GM18868 (cell line): ENCODE measurements around the gene HEBP1.
"Not testable (repeated sequence)": the region's sequence is repeated elsewhere in the genome, so short reads cannot be mapped to it uniquely, and the experiment has no call there.

Experiments
- ATAC-seq: cut with Tn5 transposase; IDR thresholded peaks from one replicate; pipeline ENCODE4 v1.9.1; 2021; ENCODE audit warnings: mild to moderate bottlenecking, moderate library complexity; ENCODE audit not compliant: unreplicated experiment

The HEBP1 gene

GRCh38 chr12:12999959-13000615, at the start of gene HEBP1:
Gene HEBP1, minus strand, starts transcription at chr12:13000265. Its CDS starts 151 bp downstream, at chr12:13000114.
- peak; percentile 85 for ATAC-seq

GRCh38 chr12:13049816-13050215, 49.8 kb upstream of the HEBP1 start:
- ATAC-seq = no peak

- ATAC-seq = no peak
These were observed 46.9 kb upstream of the HEBP1 start for GRCh38 chr12:13046964-13047363.

GRCh38 chr12:13045816-13046215, 45.8 kb upstream of the HEBP1 start:
- ATAC-seq = no peak

GRCh38 chr12:13044906-13045299, 44.8 kb upstream of the HEBP1 start:
- ATAC-seq = no peak

- peak; percentile 87 for ATAC-seq
These were observed 44.2 kb upstream of the HEBP1 start, which contains the start of gene FAM234B for GRCh38 chr12:13044002-13044905. Gene FAM234B, plus strand, starts transcription at chr12:13044381. Its CDS starts 23 bp downstream, at chr12:13044404.

- ATAC-seq = no peak
These were observed 42.7 kb upstream of the HEBP1 start for GRCh38 chr12:13042666-13043230.

GRCh38 chr12:13041224-13041623, 41.2 kb upstream of the HEBP1 start:
- no peak for ATAC-seq

GRCh38 chr12:13039328-13039956, 39.4 kb upstream of the HEBP1 start:
- ATAC-seq = no peak

- ATAC-seq = no peak
These were observed 38.6 kb upstream of the HEBP1 start for GRCh38 chr12:13038491-13039161.

- ATAC-seq = no peak
These were observed 36.8 kb upstream of the HEBP1 start for GRCh38 chr12:13036881-13037280.

GRCh38 chr12:13035335-13035734, 35.3 kb upstream of the HEBP1 start:
- not testable (repeated sequence) for ATAC-seq

GRCh38 chr12:13033476-13033875, 33.4 kb upstream of the HEBP1 start:
- no peak for ATAC-seq

- ATAC-seq = no peak
These were observed 32.1 kb upstream of the HEBP1 start for GRCh38 chr12:13032164-13032563.

GRCh38 chr12:13030541-13031291, 30.7 kb upstream of the HEBP1 start:
- no peak for ATAC-seq

- no peak for ATAC-seq
These were observed 28.9 kb upstream of the HEBP1 start for GRCh38 chr12:13028825-13029570.

GRCh38 chr12:13027508-13027907, 27.4 kb upstream of the HEBP1 start:
- ATAC-seq = no peak

GRCh38 chr12:13027032-13027431, 27.0 kb upstream of the HEBP1 start:
- ATAC-seq = no peak

GRCh38 chr12:13026286-13026685, 26.2 kb upstream of the HEBP1 start:
- ATAC-seq = no peak
